Urothelium cell line (cell line): ENCODE data around the gene PLK5.
A peak's percentile ranks its signal among the peaks of the same experiment; 100 is the strongest.
"Not testable (repeated sequence)": the region's sequence is repeated elsewhere in the genome, so short reads cannot be mapped to it uniquely, and the experiment has no call there.

Experiments used
- DNase-seq: peaks from one replicate; pipeline ENCODE4 v3.0.0; 2011; ENCODE audit warnings: low spot score, mixed read lengths
- FAIRE-seq: peaks from 2 replicates; lab custom pipeline; 2011; peaks lifted over from hg19 to GRCh38; lab: Jason Lieb, UNC

PLK5 gene

GRCh38 chr19:1523412-1524286, at the start of gene PLK5:
PLK5 (plus strand) TSS chr19:1524077; CDS start chr19:1526997, 2,920 bp downstream.
- no peak for FAIRE-seq
- no peak for DNase-seq

GRCh38 chr19:1474765-1475351, 49.0 kb upstream of the PLK5 start:
- FAIRE-seq = no peak
- no peak for DNase-seq

GRCh38 chr19:1475751-1476437, 48.0 kb upstream of the PLK5 start:
- FAIRE-seq (no peak), DNase-seq (no peak)

GRCh38 chr19:1477056-1477455, 46.8 kb upstream of the PLK5 start:
- DNase-seq, FAIRE-seq: not testable (repeated sequence)

GRCh38 chr19:1478934-1479707, 44.8 kb upstream of the PLK5 start, which contains the start of gene C19orf25:
C19orf25 (minus strand) TSS chr19:1479215; CDS start chr19:1478903, 312 bp downstream.
- FAIRE-seq = peak; percentile 84
- peak; percentile 90 for DNase-seq

- DNase-seq (no peak), FAIRE-seq (no peak)
Observed at GRCh38 chr19:1481224-1481892, 42.5 kb upstream of the PLK5 start.

- DNase-seq (no peak), FAIRE-seq (no peak)
Observed at GRCh38 chr19:1481893-1482360, 42.0 kb upstream of the PLK5 start.

GRCh38 chr19:1482361-1483130, 41.3 kb upstream of the PLK5 start:
- no peak for FAIRE-seq
- DNase-seq = no peak

- FAIRE-seq = no peak
- no peak for DNase-seq
Observed at GRCh38 chr19:1483131-1483978, 40.5 kb upstream of the PLK5 start.

GRCh38 chr19:1483979-1484428, 39.9 kb upstream of the PLK5 start:
- no peak for FAIRE-seq

GRCh38 chr19:1486720-1487575, 36.9 kb upstream of the PLK5 start:
- DNase-seq (no peak), FAIRE-seq (no peak)

More at GRCh38 chr19:1483979-1484428, 39.9 kb upstream of the PLK5 start:
- DNase-seq = no peak

- DNase-seq (no peak), FAIRE-seq (no peak)
Observed at GRCh38 chr19:1487576-1488281, 36.1 kb upstream of the PLK5 start.

GRCh38 chr19:1488282-1488601, 35.6 kb upstream of the PLK5 start:
- no peak for FAIRE-seq
- DNase-seq = no peak

GRCh38 chr19:1489463-1490310, 34.2 kb upstream of the PLK5 start:
- FAIRE-seq = no peak
- DNase-seq = no peak

- DNase-seq (peak; percentile 94), FAIRE-seq (peak; percentile 84)
Observed at GRCh38 chr19:1490311-1491113, 33.4 kb upstream of the PLK5 start, which contains the start of gene PCSK4. PCSK4 (minus strand) TSS chr19:1490350; CDS start chr19:1490346, 4 bp downstream.
